CD4-positive, alpha-beta T cell (primary cell): Measurements from ENCODE around the gene TMEM191B. TPM values are rescaled to one million over a fixed set of nuclear protein-coding genes. Genes with fewer than 3 reads are reported as not detected.
A peak's percentile ranks its signal among the peaks of the same experiment; 100 is the strongest.
"Not testable (repeated sequence)": the region's sequence is repeated elsewhere in the genome, so short reads cannot be mapped to it uniquely, and the experiment has no call there.

Experiments
- ATAC-seq: fragments of 200-7000 bp; cut with Tn5 transposase; one replicate; pipeline ENCODE4 v1.10.0; 2022; ENCODE audit warnings: mild to moderate bottlenecking; ENCODE audit not compliant: poor library complexity
- CTCF ChIA-PET: fragments of 350-600 bp; sonication (Branson Sonifier 250); formaldehyde crosslinking; loops from one replicate; lab custom pipeline; 2021; ENCODE audit warnings: antibody characterized with exemption, inconsistent platforms; lab: Charles Lee
- POLR2A ChIA-PET: fragments of 350-600 bp; sonication (Branson Sonifier 250); formaldehyde crosslinking; loops from one replicate; lab custom pipeline; 2021; ENCODE audit warnings: antibody characterized with exemption, inconsistent platforms; lab: Charles Lee
- DNase-seq, 14 experiments: peaks; one replicate each; pipeline ENCODE4 v3.0.0-alpha.2; 2013 to 2020; ENCODE audit warnings: mixed read lengths in 2 of 14
- H3K27ac ChIP-seq, 2 donors: one replicate each; pipeline versions ENCODE4 v1.5.1 to v1.7.0; 2013; ENCODE audit warnings: low read length in 2 of 2, low read depth in 1 of 2, mild to moderate bottlenecking in 1 of 2
- H3K27me3 ChIP-seq, 2 experiments: 1 replicate in 1 of 2; 2 replicates in 1 of 2; pipeline versions ENCODE4 v1.6.1 to v1.7.0; 2013; ENCODE audit warnings: low read length in 2 of 2, control low read depth in 1 of 2, mild to moderate bottlenecking in 1 of 2, moderate library complexity in 1 of 2; ENCODE audit not compliant: insufficient read depth in 2 of 2, control insufficient read depth in 1 of 2
- H3K36me3 ChIP-seq: one replicate; pipeline ENCODE4 v1.6.1; 2013; ENCODE audit warnings: low read length, control low read depth; ENCODE audit not compliant: insufficient read depth
- H3K4me1 ChIP-seq: one replicate; pipeline ENCODE4 v1.6.1; 2013; ENCODE audit warnings: low read length, control low read depth; ENCODE audit not compliant: insufficient read depth
- H3K4me3 ChIP-seq: one replicate; pipeline ENCODE4 v1.5.1; 2013; ENCODE audit warnings: mild to moderate bottlenecking, low read length, moderate library complexity
- H3K9me3 ChIP-seq, 2 experiments: 1 replicate in 1 of 2; 2 replicates in 1 of 2; pipeline versions ENCODE4 v1.6.1 to v1.7.0; 2013; ENCODE audit warnings: low read length in 2 of 2, mild to moderate bottlenecking in 2 of 2, control low read depth in 1 of 2, moderate library complexity in 1 of 2; ENCODE audit not compliant: control insufficient read depth in 1 of 2, insufficient read depth in 1 of 2
- H3K27ac Mint-ChIP-seq: one replicate; pipeline ENCODE4 v1.8.0; 2020; ENCODE audit warnings: mixed read lengths
- H3K27me3 Mint-ChIP-seq: one replicate; pipeline ENCODE4 v1.8.0; 2021; ENCODE audit warnings: mixed read lengths
- H3K36me3 Mint-ChIP-seq: one replicate; pipeline ENCODE4 v1.8.0; 2021; ENCODE audit warnings: low read depth, mixed read lengths
- H3K4me1 Mint-ChIP-seq: one replicate; pipeline ENCODE4 v1.8.0; 2021; ENCODE audit warnings: low read depth, mixed read lengths
- H3K4me3 Mint-ChIP-seq: one replicate; pipeline ENCODE4 v1.8.0; 2020; ENCODE audit warnings: mild to moderate bottlenecking, mixed read lengths
- H3K9me3 Mint-ChIP-seq: one replicate; pipeline ENCODE4 v1.8.0; 2020; ENCODE audit warnings: mixed read lengths
- intact Hi-C, 2 experiments: fragments of 100-400 bp; cut with DNase I in 1 of 2; cut with micrococcal nuclease in 1 of 2; formaldehyde crosslinking; loops; one replicate each; pipeline versions ENCODE4 v1.15.1 to v1.9.0; 2023 to 2025; cut with DNase I, micrococcal nuclease
- total RNA-seq, 174 experiments: library from RNA in 2 of 174; stranded (reverse) in 2 of 174; gene quantifications; one replicate each; pipeline ENCODE4 v1.2.3 and lab custom pipeline; 2021 to 2026

Gene TMEM191B
- total RNA-seq, 2 experiments from 2014 or later: 10.1 to 12.7 TPM

DNA sequence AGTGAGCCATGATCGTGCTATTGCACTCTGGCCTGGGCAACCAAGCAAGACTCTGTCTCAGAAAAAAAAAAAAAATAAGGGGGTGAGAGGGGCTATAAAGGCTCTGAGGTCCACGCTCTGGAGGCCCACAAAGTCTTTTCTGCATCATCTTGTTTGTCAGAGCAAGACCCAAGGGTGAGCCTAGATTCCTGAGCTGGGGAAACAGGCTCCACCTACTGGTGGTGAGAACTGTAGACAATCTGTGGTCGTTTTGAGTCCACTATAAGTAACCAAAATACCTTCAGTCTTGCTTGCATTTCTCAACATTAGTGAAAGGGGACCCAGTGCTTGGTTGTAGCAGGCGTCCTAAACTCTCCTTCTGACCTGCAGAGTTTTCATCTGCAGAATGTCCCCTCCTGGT, 4.3 kb upstream of the TMEM191B start:
- not testable (repeated sequence) for ATAC-seq

DNA sequence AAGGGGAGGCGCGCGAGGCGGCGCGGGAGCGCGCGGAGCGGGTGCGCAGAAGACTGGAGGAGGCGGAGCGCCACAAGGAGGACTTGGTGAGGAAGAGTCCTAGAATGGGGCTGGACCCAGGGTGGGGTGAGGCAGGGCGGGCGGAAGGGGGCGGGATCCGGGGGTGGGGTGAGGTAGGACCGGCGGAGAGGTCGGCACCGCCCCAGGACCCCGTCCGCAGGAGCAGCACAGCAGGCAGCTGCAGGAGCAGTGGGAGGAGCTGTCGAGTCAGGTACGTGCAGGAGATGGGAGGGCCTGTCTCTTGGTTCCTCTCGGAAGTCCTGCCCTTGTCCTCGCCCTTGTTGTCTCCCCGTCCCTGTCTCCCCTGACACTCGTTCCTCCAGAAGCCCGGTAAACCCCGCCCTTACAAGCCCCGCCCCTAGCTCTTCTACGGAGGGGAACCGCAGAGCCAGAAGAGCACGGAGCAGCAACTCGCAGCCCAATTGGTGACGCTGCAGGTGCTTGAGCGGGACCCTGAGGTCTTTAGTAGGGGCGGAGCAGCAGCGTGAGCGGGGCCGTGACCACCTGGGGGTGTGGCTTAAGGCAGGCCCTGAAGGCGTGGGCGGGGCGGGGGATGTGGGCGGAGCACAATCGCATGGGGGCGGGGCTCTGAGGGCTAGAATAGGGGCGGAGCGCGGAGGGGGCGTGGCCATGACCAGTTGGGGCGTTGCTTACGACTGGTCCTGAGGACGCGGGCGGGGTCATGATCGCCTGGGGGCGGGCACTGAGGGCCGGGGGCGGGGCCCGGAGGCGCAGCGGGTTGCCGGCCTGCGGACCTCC, 1.2 kb downstream of the TMEM191B start:
- POLR2A ChIA-PET, CTCF ChIA-PET, H3K36me3 Mint-ChIP-seq, H3K27me3 Mint-ChIP-seq, H3K4me1 ChIP-seq, H3K4me3 ChIP-seq, H3K9me3 Mint-ChIP-seq, H3K4me1 Mint-ChIP-seq, H3K36me3 ChIP-seq, intact Hi-C loops, H3K27ac ChIP-seq, H3K9me3 ChIP-seq, H3K27me3 ChIP-seq: not testable (repeated sequence)
- peak; percentile 74 to 97 (median 90) for DNase-seq
- peak; percentile 76 for ATAC-seq
- H3K4me3 Mint-ChIP-seq: peak overlapping the region; percentile 90
- H3K27ac Mint-ChIP-seq: peak overlapping the region; percentile 97

More for the DNA sequence above, 4.3 kb upstream of the TMEM191B start:
- H3K4me1 Mint-ChIP-seq, H3K27me3 ChIP-seq, H3K27ac ChIP-seq, H3K27ac Mint-ChIP-seq, CTCF ChIA-PET, DNase-seq, H3K4me1 ChIP-seq, POLR2A ChIA-PET, H3K9me3 Mint-ChIP-seq, H3K4me3 ChIP-seq, H3K4me3 Mint-ChIP-seq, H3K9me3 ChIP-seq, H3K27me3 Mint-ChIP-seq, intact Hi-C loops, H3K36me3 ChIP-seq, H3K36me3 Mint-ChIP-seq: not testable (repeated sequence)

DNA sequence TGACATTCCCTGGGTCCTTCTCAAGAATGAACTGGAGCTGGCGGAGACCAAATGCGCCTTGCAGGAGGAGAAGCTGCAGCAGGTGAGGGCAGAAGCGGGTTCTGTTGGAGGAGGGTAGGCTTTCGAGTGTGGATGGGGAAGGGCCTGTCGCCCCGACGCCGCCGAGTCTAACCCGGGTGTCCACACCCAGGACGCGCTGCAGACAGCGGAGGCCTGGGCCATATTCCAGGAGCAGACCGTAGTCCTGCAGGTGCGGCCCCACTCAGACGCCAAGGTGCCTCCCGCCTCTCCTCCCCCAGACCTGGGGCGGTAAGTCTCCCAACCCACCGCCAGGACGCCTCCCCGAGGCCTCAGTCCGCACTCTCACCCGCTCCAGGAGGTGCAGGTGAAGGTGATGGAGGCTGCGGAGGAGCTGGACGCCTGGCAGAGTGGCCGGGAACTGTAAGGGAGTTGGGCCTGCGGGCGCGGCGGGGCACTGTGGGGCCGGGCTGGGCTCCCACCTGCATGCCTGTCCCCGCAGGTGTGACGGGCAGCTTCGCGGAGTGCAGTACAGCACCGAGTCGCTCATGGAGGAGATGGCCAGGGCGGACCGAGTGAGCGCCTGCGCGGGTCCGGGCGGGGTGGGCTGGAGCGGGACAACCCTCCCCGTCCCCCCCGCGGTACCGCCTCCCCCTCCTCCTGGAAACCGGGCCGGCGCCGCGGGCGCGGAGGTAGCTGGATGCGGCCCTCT, 2.0 kb downstream of the TMEM191B start:
- POLR2A ChIA-PET, H3K4me1 ChIP-seq, H3K4me3 ChIP-seq, intact Hi-C loops, CTCF ChIA-PET, H3K36me3 ChIP-seq, H3K4me1 Mint-ChIP-seq, H3K27ac ChIP-seq, H3K27me3 Mint-ChIP-seq, H3K4me3 Mint-ChIP-seq, H3K9me3 ChIP-seq, H3K27me3 ChIP-seq, H3K36me3 Mint-ChIP-seq, H3K9me3 Mint-ChIP-seq: not testable (repeated sequence)
- DNase-seq (peak in 2 of 14 experiments; percentile 9 to 35), ATAC-seq (peak; percentile 1)
- H3K27ac Mint-ChIP-seq: peak overlapping the region; percentile 97

DNA sequence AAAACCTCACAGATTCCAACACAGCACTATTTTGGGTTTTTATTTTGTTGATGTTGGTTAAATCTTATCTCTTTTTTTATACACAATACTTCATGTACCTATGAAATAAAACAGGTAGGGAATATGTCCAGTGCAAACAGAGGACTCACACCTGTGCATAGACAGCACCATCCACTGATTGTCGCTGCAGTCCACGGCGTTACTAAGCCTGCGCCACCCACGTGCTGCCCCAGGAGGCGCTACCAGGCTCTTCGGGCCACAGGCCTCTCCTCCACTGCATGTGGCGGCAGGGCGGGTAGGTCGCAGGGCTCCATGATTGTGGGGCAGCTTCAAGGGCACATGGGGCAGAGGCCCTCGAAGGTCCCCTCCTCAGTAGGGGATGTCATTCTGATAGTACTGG, 6.0 kb downstream of the TMEM191B start:
- H3K4me3 ChIP-seq, H3K4me1 ChIP-seq, CTCF ChIA-PET, H3K27ac Mint-ChIP-seq, H3K4me3 Mint-ChIP-seq, H3K9me3 ChIP-seq, DNase-seq, H3K9me3 Mint-ChIP-seq, H3K36me3 Mint-ChIP-seq, H3K4me1 Mint-ChIP-seq, POLR2A ChIA-PET, H3K36me3 ChIP-seq, H3K27me3 ChIP-seq, ATAC-seq, H3K27ac ChIP-seq, intact Hi-C loops, H3K27me3 Mint-ChIP-seq: not testable (repeated sequence)

DNA sequence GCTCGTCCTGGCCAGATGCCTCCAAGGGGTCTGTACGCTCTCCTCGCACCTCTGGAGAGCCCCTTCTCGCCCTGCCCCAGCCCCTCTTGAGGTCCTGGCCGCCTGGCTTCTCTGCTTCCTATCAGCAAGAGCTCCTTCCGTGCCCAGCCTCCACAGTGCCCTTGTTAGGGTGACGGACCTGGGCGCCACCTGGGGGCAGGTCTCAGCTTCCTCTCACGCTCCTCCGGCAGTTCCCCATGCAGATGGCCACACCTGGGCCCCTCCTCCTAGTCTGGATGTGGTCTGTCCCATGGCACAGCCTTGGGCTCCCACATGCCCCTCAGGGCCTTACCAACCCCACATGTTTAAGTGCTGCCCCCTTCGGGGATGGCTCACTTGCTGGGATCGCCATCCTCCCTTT, 6.7 kb downstream of the TMEM191B start:
- H3K4me1 ChIP-seq, ATAC-seq, H3K4me3 Mint-ChIP-seq, H3K27ac ChIP-seq, H3K27me3 Mint-ChIP-seq, POLR2A ChIA-PET, H3K9me3 ChIP-seq, H3K27ac Mint-ChIP-seq, H3K36me3 Mint-ChIP-seq, H3K36me3 ChIP-seq, H3K4me3 ChIP-seq, intact Hi-C loops, DNase-seq, CTCF ChIA-PET, H3K4me1 Mint-ChIP-seq, H3K27me3 ChIP-seq, H3K9me3 Mint-ChIP-seq: not testable (repeated sequence)

DNA sequence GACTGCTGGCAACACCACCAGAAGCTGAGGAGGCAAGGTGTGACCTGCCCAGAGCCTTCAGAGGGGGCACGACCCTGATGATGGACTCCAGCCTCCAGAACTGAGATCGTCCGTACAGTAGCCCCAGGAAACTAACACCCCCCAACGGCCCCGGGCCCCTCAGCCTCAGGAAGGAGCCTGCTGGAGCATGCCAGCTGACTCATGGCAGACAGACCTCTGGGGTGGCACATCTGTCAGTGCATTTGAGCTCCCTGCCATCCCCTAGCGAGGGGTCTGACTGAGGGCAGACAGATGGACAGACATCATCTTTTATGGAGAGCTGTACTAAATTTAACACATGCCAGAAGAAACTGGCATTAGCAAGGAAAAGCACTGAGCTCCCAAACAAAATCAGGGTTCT, 12.4 kb downstream of the TMEM191B start:
- POLR2A ChIA-PET, H3K4me1 Mint-ChIP-seq: not testable (repeated sequence)

DNA sequence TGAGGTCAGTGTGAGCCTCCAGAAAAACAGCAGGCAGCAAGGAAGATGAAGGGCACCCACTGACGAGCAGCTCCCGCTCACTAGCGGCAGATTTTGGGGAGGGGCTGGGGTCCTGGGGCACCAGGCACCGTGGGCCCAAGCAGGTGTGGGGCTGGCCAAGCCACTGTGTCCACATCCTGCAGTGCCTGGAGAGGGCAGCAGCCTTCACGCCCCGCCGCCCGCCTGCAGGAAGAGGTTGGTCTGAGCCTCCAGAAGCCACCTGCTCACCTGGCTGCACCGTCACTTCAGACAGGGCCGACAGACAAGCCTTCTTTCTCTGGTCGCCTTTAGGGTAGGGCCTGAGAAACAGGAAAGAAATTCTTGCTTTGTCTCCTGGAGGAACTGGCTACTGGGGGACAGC, 15.8 kb downstream of the TMEM191B start:
- intact Hi-C loops, H3K36me3 Mint-ChIP-seq, H3K9me3 Mint-ChIP-seq, POLR2A ChIA-PET, H3K36me3 ChIP-seq, H3K9me3 ChIP-seq, H3K27ac ChIP-seq, DNase-seq, H3K4me1 Mint-ChIP-seq, H3K4me1 ChIP-seq, H3K27me3 Mint-ChIP-seq, H3K27me3 ChIP-seq, H3K4me3 Mint-ChIP-seq, ATAC-seq, CTCF ChIA-PET, H3K27ac Mint-ChIP-seq, H3K4me3 ChIP-seq: not testable (repeated sequence)

More for the DNA sequence above, 12.4 kb downstream of the TMEM191B start:
- H3K9me3 ChIP-seq, intact Hi-C loops, H3K4me3 ChIP-seq, CTCF ChIA-PET, H3K27me3 Mint-ChIP-seq, H3K36me3 ChIP-seq, H3K4me1 ChIP-seq, H3K27ac Mint-ChIP-seq, H3K36me3 Mint-ChIP-seq, DNase-seq, H3K4me3 Mint-ChIP-seq, ATAC-seq, H3K9me3 Mint-ChIP-seq, H3K27me3 ChIP-seq, H3K27ac ChIP-seq: not testable (repeated sequence)
